PFSK-1 (cell line): ENCODE data around the gene SPNS2.

Experiments used
- SIN3A ChIP-seq: IDR thresholded peaks from 2 replicates; pipeline ENCODE4 v1.6.1; 2012; ENCODE audit warnings: mild to moderate bottlenecking, low read length, moderate library complexity, borderline replicate concordance; ENCODE audit not compliant: insufficient read depth
- TAF1 ChIP-seq: IDR thresholded peaks from 2 replicates; pipeline ENCODE4 v1.6.1; 2012; ENCODE audit warnings: low read length, control low read depth, borderline replicate concordance; ENCODE audit not compliant: insufficient read depth

- no peak for TF ChIP-seq TAF1
- TF ChIP-seq SIN3A = no peak
These were observed 22.1 kb upstream of the SPNS2 start for GRCh38 chr17:4476511-4477070.
